ENCODE results near the gene PCGF3.
"Not testable (repeated sequence)": the region's sequence is repeated elsewhere in the genome, so short reads cannot be mapped to it uniquely, and the experiment has no call there.

Gene PCGF3

DNA sequence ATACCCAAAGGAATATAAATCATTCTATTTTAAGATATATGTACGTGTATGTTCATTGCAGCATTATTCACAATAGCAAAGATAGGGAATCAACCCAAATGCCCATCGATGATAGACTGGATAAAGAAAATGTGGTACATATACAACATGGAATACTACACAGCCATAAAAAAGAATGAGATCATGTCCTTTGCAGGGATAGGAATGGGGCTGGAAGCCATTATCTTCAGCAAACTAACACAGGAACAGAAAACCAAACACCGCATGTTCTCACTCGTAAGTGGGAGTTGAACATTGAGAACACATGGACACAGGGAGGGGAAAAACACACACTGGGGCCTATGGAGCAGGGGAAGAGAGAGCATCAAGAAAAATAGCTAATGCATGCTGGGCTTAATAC, 101.3 kb downstream of the PCGF3 start:
- DNase-seq, result not testable (repeated sequence)

DNA sequence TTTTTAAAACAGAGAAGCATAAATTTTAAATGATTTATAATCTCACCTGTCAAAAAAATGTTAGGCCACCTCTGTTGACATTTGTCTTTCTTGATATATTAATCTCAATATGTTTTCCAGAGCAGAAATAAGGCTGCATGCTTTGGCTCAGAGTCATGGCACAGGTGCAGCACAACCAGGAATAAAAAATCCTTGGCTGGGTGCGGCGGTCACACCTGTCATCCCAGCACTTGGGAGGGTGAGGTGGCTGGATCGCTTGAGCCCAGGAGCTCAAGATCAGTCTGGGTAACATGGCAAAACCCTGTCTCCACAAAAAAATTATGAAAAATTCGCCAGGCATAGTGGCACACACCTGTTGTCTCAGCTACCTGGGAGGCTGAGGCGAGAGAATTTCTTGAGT, 102.2 kb downstream of the PCGF3 start:
- DNase-seq, result no peak

DNA sequence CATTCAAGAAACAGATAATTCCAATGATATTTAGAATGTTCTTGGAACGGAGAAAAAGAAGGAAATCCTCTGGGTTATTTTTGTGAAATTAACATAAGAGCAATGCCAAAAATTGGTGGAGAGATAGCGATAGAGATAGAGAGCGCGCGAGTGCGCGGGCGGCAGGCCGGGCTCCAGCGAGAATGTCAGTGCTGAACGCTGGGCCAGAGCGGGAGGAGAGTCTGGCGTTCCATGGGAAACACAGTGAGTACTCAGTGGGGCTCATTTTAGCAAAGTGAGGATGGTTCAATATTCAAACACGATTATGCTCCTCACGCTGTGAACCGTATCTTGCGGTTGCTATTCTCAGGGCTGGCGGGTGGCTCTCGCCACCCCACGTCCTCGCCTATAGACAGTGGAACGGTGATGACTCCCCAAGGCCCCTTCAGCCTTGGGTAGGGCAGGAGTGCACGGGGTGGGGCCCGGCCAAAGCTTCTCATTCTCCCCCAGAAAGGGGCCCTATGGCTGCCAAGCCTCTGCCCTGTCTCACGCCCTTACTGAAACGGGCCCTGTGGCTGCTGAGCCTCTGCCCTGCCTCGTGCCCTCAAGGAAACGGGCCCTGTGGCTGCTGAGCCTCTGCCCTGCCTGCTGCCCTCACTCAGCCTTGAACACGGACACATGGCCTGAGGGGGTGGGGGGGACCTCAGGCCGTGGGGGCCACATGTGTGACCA, 103.4 kb downstream of the PCGF3 start:
- no peak for DNase-seq

DNA sequence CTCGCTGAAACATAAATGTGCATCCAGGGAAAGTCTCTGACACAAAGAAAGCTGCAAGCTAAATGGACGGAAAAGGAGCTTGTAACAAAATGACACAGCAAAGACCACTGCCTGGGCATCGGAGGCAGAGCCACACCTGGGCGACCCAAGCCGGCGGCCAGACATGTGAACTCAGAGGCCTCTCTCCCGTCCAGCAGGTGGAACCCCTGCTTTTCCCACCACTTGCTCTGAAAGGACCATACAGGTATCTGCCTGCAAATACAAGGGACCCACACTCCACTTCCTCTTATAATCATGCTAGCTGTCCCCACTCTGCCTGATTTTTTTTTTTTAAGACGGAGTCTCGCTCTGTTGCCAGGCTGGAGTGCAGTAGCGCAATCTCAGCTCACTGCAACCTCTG, 108.3 kb downstream of the PCGF3 start:
- DNase-seq, result no peak

DNA sequence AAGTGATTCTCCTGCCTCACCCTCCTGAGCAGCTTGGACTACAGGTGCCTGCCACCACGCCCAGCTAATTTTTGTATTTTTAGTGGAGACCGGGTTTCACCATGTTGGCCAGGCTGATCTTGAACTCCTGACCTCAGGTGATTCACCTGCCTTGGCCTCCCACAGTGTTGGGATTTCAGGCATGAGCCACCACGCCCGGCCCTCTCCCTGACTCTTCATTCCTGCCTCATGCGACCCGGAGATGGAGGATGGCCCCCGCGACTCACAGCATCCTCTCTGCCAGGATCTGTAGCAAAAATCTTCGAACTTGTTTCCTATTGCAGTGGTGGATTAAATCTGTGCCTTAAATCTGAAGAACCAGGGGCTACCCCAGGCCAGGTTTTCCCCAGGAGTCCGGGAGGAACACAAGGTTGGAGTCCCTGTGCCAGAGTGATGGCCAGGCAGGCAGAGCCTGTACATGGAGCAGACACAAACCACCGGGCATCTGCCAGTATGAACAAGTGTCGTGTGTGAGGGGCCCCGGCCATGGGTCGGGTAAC, 108.7 kb downstream of the PCGF3 start:
- DNase-seq, result no peak

DNA sequence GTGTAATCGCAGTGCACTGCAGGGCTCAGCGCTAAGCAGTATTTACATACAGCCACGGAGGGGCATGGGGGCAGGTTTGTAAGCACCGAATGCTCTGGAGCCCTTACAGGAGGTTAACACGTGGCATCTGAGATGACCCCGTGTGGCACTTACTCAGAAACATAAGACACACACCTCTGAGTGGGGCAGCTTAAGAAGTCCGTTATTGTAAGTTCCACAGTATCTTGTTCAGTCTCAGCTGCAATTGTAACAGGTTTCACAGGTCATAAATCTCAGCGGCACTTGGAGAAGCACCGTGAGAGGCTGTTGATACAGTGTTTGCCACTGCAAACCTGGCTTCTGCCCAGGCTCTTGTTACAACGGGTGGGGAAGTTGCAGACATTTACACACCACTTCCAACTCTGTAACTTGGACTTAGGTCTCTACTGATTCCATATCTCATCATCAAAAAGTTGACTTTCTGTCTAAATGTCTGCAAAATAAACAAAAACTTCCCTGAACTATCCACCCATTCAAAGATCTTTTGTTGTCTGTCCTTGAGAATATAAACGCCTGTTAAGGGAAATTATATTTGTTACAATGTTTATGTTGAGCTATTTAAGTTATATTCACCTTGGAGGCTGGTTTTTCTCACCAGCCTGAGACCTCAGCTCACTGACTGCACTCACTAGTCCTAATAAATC, 110.0 kb downstream of the PCGF3 start:
- DNase-seq, result no peak

DNA sequence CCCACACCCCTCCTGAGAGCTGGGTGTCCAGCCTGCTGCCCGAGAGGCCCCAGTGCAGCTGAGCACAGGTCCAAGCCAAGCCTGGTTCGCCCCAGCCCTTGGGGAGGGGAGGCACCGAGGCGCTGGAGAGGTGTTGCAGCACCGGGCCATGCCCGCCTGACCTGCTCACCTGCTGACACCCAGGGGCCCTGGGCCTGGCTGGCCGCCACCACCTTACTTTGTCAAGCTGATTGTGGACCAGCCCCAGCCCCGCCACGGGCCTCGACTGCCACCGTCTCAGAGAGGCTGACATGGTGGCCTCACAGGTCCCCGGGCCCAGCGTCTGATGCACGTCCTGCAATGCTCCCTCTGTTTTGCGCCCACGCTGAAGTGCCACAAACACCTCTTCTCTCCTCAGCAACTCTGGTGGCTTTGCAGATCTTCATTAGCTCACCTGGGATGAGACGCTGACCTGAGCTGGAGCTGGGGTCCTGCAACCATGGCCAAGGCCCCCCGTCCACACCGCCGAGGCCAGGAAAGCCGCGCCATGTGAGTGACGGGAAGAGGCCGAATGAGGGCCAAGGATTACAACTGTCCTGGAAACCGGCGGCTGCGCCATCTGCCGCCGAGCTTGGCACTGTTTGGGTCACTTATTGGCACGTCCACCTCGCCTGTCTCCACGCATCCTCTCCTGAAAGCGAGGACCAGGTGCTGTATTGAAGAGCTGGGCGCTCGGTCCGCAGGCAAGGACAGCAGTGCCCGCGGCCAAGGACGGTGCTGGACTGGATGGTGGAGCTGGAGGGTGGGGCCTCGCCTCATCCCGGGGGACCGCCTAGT, 112.7 kb downstream of the PCGF3 start:
- DNase-seq, result no peak

DNA sequence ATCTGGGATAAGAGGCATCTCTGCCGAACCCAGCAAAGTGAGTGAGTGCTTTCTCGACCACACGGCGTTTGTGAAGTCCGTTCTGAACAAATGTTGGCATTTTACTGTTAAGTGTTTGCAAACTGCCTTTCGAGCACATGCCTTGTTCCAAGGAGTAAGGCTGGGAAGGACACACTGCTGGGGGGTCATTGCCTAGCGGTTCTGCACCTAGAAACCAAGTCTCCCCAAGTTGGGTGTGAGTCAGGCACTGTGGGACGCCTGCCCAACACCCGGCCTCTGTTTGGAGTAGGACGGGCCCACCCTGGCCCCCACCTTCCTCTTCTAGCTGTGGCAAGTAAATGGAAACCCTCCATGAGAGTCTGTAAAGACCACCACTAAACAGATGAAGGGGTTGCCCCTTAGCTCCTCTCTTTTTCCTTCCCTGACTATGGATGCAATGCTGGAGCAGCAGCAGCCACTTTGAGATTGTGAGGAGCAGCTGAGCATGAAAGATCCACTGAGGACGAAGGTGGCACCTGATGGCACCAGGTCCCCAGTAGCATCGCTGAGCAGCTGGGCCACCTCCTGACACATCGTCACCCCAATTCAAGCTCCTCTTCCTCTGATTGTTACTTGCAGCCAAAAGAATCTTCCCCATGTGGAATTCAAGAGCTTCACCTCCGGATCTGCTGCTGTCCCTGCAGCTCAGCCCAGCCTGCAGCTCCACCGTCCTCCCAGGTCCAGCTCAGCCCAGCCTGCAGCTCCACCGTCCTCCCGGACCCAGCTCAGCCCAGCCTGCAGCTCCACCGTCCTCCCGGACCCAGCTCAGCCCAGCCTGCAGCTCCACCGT, 114.0 kb downstream of the PCGF3 start:
- no peak for DNase-seq

All from CD4-positive, alpha-beta T cell treated with Interleukin-12 subunit alpha and Interleukin-12 subunit beta, for 1 hour (primary cell).